Gastrocnemius medialis (tissue), 4 donors: ENCODE results near the gene RPS5. TPM values are rescaled to one million over a fixed set of nuclear protein-coding genes. Genes with fewer than 3 reads are reported as not detected.

Source experiments
- ATAC-seq, 2 donors: fragments of 150-250 bp; one replicate each; pipeline ENCODE4 v1.9.1; 2016
- DNase-seq, 2 donors: peaks; one replicate each; pipeline ENCODE4 v3.0.0-alpha.2; 2019
- H3K27ac ChIP-seq, 4 donors: fragments of 200-600 bp; sonication (generic); 1 replicate in 1 of 4; 2 replicates in 3 of 4; pipeline ENCODE4 v1.5.1; 2016 to 2018; ENCODE audit warnings: mild to moderate bottlenecking in 2 of 4, moderate library complexity in 1 of 4
- H3K27me3 ChIP-seq, 3 donors: fragments of 200-600 bp; sonication (generic) in 2 of 3; 1 replicate in 1 of 3; 2 replicates in 2 of 3; pipeline versions ENCODE4 v1.5.1 to v1.6.0; 2016 to 2019; ENCODE audit warnings: mild to moderate bottlenecking in 1 of 3, moderate library complexity in 1 of 3
- H3K36me3 ChIP-seq, 2 donors: fragments of 200-600 bp; sonication (generic) in 1 of 2; one replicate each; pipeline ENCODE4 v1.5.1; 2017 to 2018
- H3K4me1 ChIP-seq, 2 donors: fragments of 200-600 bp; sonication (generic) in 1 of 2; one replicate each; pipeline ENCODE4 v1.5.1; 2016 to 2017; ENCODE audit warnings: mild to moderate bottlenecking in 2 of 2
- H3K4me3 ChIP-seq, 4 donors: fragments of 200-600 bp; sonication (generic) in 3 of 4; 1 replicate in 1 of 4; 2 replicates in 3 of 4; pipeline ENCODE4 v1.5.1; 2016 to 2019; ENCODE audit warnings: mild to moderate bottlenecking in 2 of 4
- H3K9me3 ChIP-seq, 3 donors: fragments of 200-600 bp; sonication (generic) in 2 of 3; 1 replicate in 1 of 3; 2 replicates in 2 of 3; pipeline ENCODE4 v1.5.1; 2016 to 2019
- CTCF ChIP-seq, 5 experiments: fragments of 450-650 bp in 3 of 5; fragments of 200-600 bp in 2 of 5; sonication (generic) in 2 of 5; IDR thresholded peaks in 4 of 5; conservative IDR thresholded peaks in 1 of 5; 1 replicate in 4 of 5; 2 replicates in 1 of 5; pipeline ENCODE4 v1.5.1; 2016 to 2019; ENCODE audit warnings: antibody characterized with exemption in 5 of 5, mild to moderate bottlenecking in 3 of 5, moderate library complexity in 3 of 5
- POLR2A ChIP-seq, 2 donors: fragments of 450-650 bp; IDR thresholded peaks; one replicate each; pipeline ENCODE4 v1.6.1; 2017; ENCODE audit warnings: antibody characterized with exemption in 2 of 2, mild to moderate bottlenecking in 2 of 2, moderate library complexity in 2 of 2
- in situ Hi-C, 4 donors: fragments of 200-750 bp; cut with MboI; loops; one replicate each; pipeline versions ENCODE4 v1.15.0 to v1.8.0; 2017; ENCODE audit warnings: low sequenced_read_pairs in 4 of 4
- intact Hi-C: fragments of 100-400 bp; cut with DNase I; formaldehyde crosslinking; loops from one replicate; pipeline ENCODE4 v1.15.1; 2023; ENCODE audit warnings: low total_unique reads
- total RNA-seq, 4 donors: library from RNA; depleted of rRNA; stranded (reverse); fragments of >200 nt; gene quantifications; one replicate each; pipeline versions ENCODE4 v1.1.0 to v1.2.3, GENCODE V29; 2016

Gene RPS5
- total RNA-seq, 4 donors from 2014 or later, result 1,345 to 1,665 (median 1,438) TPM

- Histone ChIP-seq H3K4me3 (no peak overlapping the region), H3K27ac (no peak overlapping the region), H3K27me3 (no peaks in the 10 kb centered on the region), H3K36me3 (peaks cover 3 to 55% of the 10 kb centered on the region in 2 donors), H3K4me1 (no peaks in the 10 kb centered on the region), H3K9me3 (no peaks in the 10 kb centered on the region)
- in situ Hi-C loops (no loop called here), intact Hi-C loops (no loop called here)
- no peak for ATAC-seq
- no peak for DNase-seq
- TF ChIP-seq CTCF (IDR thresholded peaks at IDR 0.05 in 4 of 5, conservative IDR thresholded peaks at IDR 0.05 in 1 of 5) (no peak), POLR2A (IDR thresholded peaks at IDR 0.05) (no peak)
Observed at GRCh38 chr19:58416604-58417003, 29.5 kb downstream of the RPS5 start.

- Histone ChIP-seq H3K4me3 (no peak overlapping the region), H3K36me3 (peaks cover 3 to 58% of the 10 kb centered on the region in 2 donors), H3K27ac (no peak overlapping the region), H3K27me3 (no peaks in the 10 kb centered on the region), H3K9me3 (no peaks in the 10 kb centered on the region), H3K4me1 (no peaks in the 10 kb centered on the region)
- ATAC-seq (no peak), DNase-seq (no peak)
- no peak for TF ChIP-seq CTCF (IDR thresholded peaks at IDR 0.05 in 4 of 5, conservative IDR thresholded peaks at IDR 0.05 in 1 of 5)
- no peak for TF ChIP-seq POLR2A (IDR thresholded peaks at IDR 0.05)
- in situ Hi-C loops (no loop called here), intact Hi-C loops (no loop called here)
Observed at GRCh38 chr19:58417071-58417470, 30.0 kb downstream of the RPS5 start.

- Histone ChIP-seq H3K4me3 (no peak overlapping the region), H3K9me3 (peaks cover 4 to 56% (median 39%) of the 10 kb centered on the region in 3 donors), H3K27me3 (no peaks in the 10 kb centered on the region), H3K27ac (no peak overlapping the region), H3K36me3 (peaks cover 6 to 47% of the 10 kb centered on the region in 2 donors), H3K4me1 (no peaks in the 10 kb centered on the region)
- DNase-seq, result no peak
- TF ChIP-seq CTCF (IDR thresholded peaks at IDR 0.05 in 4 of 5, conservative IDR thresholded peaks at IDR 0.05 in 1 of 5) (no peak), POLR2A (IDR thresholded peaks at IDR 0.05) (no peak)
- intact Hi-C loops, result no loop called here
- in situ Hi-C loops, result no loop called here
- ATAC-seq, result no peak
Observed at GRCh38 chr19:58428617-58429016, 41.5 kb downstream of the RPS5 start.

GRCh38 chr19:58429745-58430144, 42.7 kb downstream of the RPS5 start:
- H3K4me1 ChIP-seq, result no peaks in the 10 kb centered on the region
- no peak for TF ChIP-seq CTCF (IDR thresholded peaks at IDR 0.05 in 4 of 5, conservative IDR thresholded peaks at IDR 0.05 in 1 of 5)
- TF ChIP-seq POLR2A (IDR thresholded peaks at IDR 0.05), result no peak
- peak in 1 of 2 donors; percentile 25 for DNase-seq
- peak; percentile 62 to 70 for ATAC-seq
- peaks cover 13 to 58% of the 10 kb centered on the region in 2 donors for H3K36me3 ChIP-seq
- intact Hi-C loops, result no loop called here
- no peaks in the 10 kb centered on the region for H3K27me3 ChIP-seq
- no peak overlapping the region for H3K27ac ChIP-seq
- no peak overlapping the region for H3K4me3 ChIP-seq
- in situ Hi-C loops, result no loop called here
- peaks cover 10 to 67% (median 50%) of the 10 kb centered on the region in 3 donors for H3K9me3 ChIP-seq

- H3K4me3 ChIP-seq, result peak overlapping the region in 1 of 4 donors; percentile 22
- in situ Hi-C loops (no loop called here), intact Hi-C loops (no loop called here)
- no peaks in the 10 kb centered on the region for H3K27me3 ChIP-seq
- no peak for DNase-seq
- TF ChIP-seq POLR2A (IDR thresholded peaks at IDR 0.05) (no peak), CTCF (IDR thresholded peaks at IDR 0.05 in 4 of 5, conservative IDR thresholded peaks at IDR 0.05 in 1 of 5) (no peak)
- peaks cover 2 to 6% of the 10 kb centered on the region in 2 donors for H3K4me1 ChIP-seq
- H3K36me3 ChIP-seq, result peaks cover 23 to 85% of the 10 kb centered on the region in 2 donors
- no peak for ATAC-seq
- H3K27ac ChIP-seq, result no peak overlapping the region
- H3K9me3 ChIP-seq, result peaks cover 14 to 78% (median 64%) of the 10 kb centered on the region in 3 donors
Observed at GRCh38 chr19:58434217-58434616, 47.1 kb downstream of the RPS5 start.
